Fibroblast of skin of abdomen (primary cell): ENCODE measurements around the gene RAPGEF1.
A peak's percentile ranks its signal among the peaks of the same experiment; 100 is the strongest.

Source experiments
- DNase-seq: peaks from one replicate; pipeline ENCODE4 v3.0.0-alpha.2; 2013

The RAPGEF1 gene

GRCh38 chr9:131601683-131602181 is 138.1 kb downstream of the RAPGEF1 start:
- no peak for DNase-seq

GRCh38 chr9:131598121-131598520 is 141.8 kb downstream of the RAPGEF1 start:
- DNase-seq, result no peak

- no peak for DNase-seq
Measured at GRCh38 chr9:131597246-131597645, 142.6 kb downstream of the RAPGEF1 start.

DNA sequence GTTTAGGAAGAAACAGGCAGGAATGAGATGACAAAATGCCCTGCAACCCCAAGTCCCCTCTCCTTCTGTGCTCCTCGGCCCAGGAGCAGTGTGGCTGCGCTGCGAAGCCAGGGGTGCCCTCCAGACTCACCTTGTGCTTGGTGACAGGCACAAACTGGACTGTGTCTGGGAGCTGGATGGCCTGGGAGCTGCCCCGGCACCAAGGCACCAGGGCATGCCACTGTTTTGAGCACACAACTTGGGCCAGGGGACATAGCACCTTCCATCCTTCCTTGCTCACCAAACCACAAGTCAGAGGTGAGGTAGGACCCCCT is 143.5 kb downstream of the RAPGEF1 start:
- no peak for DNase-seq

- no peak for DNase-seq
Measured at GRCh38 chr9:131595696-131596429, 144.0 kb downstream of the RAPGEF1 start.

GRCh38 chr9:131594906-131595665 is 144.8 kb downstream of the RAPGEF1 start:
- DNase-seq, result no peak

GRCh38 chr9:131593936-131594665 is 145.8 kb downstream of the RAPGEF1 start:
- DNase-seq, result no peak

DNA sequence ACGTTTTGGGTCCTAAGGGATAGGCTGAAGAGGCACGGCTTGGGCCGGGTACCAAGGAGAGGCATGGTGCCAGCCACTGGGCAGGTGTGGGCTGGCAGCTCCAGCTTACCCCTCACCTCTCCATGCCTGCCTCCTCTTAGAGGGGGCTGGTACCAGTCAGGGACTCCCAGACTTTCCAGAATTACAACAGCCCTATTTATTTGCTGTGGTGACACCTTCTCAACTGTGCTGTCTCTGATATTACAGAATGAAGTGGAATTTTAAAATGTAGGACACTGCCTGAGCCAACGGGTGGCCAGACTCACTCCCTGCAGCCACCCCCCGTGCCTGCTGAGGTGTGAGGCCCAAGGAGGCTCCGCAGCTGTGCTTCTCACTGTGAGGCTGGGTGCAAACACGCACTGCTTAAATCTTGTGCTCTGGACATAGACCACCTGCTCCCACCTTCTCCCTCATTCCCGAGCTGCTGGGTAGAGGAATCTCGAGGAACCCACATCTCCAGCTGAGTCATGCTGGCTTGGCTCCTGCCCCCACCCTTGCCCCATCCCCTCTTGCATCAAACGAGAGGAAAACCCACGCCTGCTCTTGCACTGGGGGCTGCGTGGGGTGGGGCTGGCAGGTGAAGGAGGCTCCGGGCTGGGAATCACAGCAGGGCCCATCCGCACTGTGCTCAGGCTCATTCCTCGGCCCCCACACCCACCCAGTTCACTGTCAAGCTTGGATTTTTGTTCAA is 146.6 kb downstream of the RAPGEF1 start:
- DNase-seq, result no peak

- no peak for DNase-seq
Measured at GRCh38 chr9:131591845-131592208, 148.0 kb downstream of the RAPGEF1 start.

GRCh38 chr9:131590907-131591844 is 148.7 kb downstream of the RAPGEF1 start:
- DNase-seq, result peak; percentile 71

DNA sequence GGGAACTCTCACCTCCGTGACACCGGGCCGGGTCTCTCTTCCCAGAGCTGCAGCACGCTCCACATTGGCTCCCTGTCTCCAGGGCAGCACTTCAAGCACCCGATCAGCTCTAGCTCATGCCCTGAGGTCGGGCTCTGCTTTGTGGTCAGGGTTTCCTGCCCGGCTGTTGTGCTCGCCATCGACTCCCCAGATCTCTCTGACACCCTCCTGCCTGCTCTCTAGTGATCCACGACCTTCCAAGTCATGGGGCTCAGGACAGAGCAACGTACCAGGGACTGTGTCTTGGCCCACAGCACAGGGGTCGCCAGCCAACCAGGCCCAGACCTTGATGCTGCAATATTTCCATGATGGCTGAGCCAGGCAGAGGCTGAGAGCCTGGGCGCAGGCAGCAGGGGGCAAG is 149.4 kb downstream of the RAPGEF1 start:
- DNase-seq, result no peak

GRCh38 chr9:131589993-131590392 is 149.9 kb downstream of the RAPGEF1 start:
- DNase-seq, result no peak

DNA sequence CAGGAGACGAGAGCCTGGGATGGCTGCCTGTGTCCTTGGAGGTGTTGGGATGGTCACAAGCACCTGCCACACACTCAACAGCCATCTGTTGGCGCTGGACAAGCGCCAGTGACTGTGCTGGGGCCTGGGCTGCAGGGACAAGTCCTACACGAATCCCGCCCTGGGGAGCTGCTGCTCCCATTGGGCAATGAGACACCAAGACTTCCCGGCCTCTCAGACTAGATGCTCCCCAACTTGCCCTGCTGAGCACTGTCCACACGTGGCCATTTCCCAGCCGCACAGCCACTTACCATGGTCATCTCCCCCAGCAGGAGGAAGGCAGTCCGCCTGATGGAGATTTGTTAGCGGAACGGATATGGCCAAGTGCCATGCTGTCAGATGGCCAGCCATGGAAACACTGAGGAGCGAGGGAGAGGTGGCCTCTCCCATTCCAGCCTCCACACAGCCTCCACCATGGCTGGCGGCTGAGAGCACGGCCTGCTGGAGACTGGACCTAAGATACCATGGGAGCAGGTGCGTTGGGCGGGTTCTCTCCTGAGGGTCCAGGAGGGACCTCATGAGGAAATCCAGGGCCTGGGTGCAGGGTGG is 150.7 kb downstream of the RAPGEF1 start:
- DNase-seq, result no peak

GRCh38 chr9:131588396-131588795 is 151.5 kb downstream of the RAPGEF1 start:
- DNase-seq, result no peak

- no peak for DNase-seq
Measured at GRCh38 chr9:131587906-131588305, 152.0 kb downstream of the RAPGEF1 start.

DNA sequence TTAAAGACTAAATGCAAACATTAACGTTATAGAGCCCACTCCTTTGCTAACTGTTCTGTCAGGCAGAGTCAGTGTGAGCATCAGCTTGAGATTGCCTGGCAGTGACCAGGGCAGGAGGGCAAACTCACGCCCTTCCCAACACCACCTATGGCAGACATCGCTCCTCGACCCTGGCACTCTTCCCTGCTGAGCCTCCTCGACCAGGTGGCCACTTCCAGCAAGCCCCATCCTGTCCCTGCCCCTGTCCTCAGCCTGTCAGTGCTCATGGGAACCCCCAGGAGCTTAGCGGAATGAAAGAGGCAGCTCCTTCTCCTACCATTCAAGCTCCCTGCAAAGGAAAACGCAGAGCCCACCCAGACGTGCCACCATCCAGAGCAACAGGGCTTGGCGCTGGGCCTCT is 152.5 kb downstream of the RAPGEF1 start:
- no peak for DNase-seq

GRCh38 chr9:131585375-131585774 is 154.5 kb downstream of the RAPGEF1 start:
- no peak for DNase-seq

GRCh38 chr9:131584858-131585257 is 155.0 kb downstream of the RAPGEF1 start:
- DNase-seq, result no peak

- no peak for DNase-seq
Measured at GRCh38 chr9:131583836-131584555, 155.9 kb downstream of the RAPGEF1 start.

DNA sequence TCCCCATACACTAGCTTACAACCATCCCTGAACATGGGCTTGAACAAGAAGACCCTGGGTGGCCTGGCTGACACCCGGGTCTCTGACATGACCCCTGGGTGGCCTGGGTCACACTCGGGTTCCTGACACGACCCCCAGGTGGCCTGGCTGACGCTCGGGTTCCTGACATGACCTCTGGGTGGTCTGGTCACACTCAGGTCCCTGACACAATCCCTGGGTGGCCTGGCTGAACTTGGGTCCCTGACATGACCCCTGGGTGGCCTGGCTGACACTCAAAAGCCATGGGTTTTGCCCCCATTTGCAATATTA is 156.6 kb downstream of the RAPGEF1 start:
- no peak for DNase-seq
